ENCODE data around the gene LIG1.
A peak's percentile ranks its signal among the peaks of the same experiment; 100 is the strongest.

Gene LIG1

DNA sequence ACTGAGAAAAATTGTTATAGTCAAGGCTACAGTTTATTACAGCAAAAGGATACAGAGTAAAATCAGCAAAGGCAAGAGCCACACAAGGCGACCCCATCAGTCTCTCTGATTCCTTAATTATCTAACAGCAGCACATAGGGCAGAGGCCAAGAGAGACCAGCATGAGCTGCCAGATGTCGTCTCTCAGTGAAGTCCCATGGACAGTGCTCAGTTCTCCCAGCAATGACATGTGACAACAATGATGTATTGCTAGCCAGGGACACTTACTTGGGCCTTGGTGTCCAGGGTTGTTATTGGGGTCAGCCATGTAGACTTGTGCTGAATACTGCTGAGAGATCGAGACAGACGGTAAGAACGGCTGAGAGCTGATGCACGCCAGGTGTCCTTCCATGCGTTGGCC is 22.6 kb upstream of the LIG1 start:
- no peak overlapping the region for H3K4me2 ChIP-seq (ENCODE audit: low read depth, low read length, poor library complexity, severe bottlenecking)
- TF ChIP-seq EZH2phosphoT487 (conservative IDR thresholded peaks at IDR 0.05; ENCODE audit: low read length): no peak
- TF ChIP-seq, protein P1, sequence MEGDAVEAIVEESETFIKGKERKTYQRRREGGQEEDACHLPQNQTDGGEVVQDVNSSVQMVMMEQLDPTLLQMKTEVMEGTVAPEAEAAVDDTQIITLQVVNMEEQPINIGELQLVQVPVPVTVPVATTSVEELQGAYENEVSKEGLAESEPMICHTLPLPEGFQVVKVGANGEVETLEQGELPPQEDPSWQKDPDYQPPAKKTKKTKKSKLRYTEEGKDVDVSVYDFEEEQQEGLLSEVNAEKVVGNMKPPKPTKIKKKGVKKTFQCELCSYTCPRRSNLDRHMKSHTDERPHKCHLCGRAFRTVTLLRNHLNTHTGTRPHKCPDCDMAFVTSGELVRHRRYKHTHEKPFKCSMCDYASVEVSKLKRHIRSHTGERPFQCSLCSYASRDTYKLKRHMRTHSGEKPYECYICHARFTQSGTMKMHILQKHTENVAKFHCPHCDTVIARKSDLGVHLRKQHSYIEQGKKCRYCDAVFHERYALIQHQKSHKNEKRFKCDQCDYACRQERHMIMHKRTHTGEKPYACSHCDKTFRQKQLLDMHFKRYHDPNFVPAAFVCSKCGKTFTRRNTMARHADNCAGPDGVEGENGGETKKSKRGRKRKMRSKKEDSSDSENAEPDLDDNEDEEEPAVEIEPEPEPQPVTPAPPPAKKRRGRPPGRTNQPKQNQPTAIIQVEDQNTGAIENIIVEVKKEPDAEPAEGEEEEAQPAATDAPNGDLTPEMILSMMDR (IDR thresholded peaks at IDR 0.05; ENCODE audit: insufficient read depth, low read length, poor library complexity, severe bottlenecking): no peak
- no peak overlapping the region for H3K9ac ChIP-seq (ENCODE audit: low read length)
- H3K36me3 ChIP-seq (ENCODE audit: low read length): peaks cover 3% of the 10 kb centered on the region; the same call in 1 of the 2 replicates
- H3K9me3 ChIP-seq (ENCODE audit: insufficient read depth, low read length): no peaks in the 10 kb centered on the region
- H4K20me1 ChIP-seq (ENCODE audit: low read depth, low read length): no peaks in the 10 kb centered on the region
- no peak overlapping the region for H3K27ac ChIP-seq (ENCODE audit: low read depth, low read length)
- H3K4me3 ChIP-seq (ENCODE audit: insufficient read depth, low read length, poor library complexity, severe bottlenecking): no peak overlapping the region
- no peaks in the 10 kb centered on the region for H3K79me2 ChIP-seq (ENCODE audit: insufficient read depth, low read length)
- no peaks in the 10 kb centered on the region for H3K9me2 ChIP-seq (replicated peaks; ENCODE audit: insufficient read depth, low read length)
- H2AFZ ChIP-seq (ENCODE audit: low read depth, low read length, severe bottlenecking): no peak overlapping the region
- H3K27me3 ChIP-seq (ENCODE audit: low read length): no peaks in the 10 kb centered on the region
- no peaks in the 10 kb centered on the region for H3F3A ChIP-seq (ENCODE audit: insufficient read depth)

DNA sequence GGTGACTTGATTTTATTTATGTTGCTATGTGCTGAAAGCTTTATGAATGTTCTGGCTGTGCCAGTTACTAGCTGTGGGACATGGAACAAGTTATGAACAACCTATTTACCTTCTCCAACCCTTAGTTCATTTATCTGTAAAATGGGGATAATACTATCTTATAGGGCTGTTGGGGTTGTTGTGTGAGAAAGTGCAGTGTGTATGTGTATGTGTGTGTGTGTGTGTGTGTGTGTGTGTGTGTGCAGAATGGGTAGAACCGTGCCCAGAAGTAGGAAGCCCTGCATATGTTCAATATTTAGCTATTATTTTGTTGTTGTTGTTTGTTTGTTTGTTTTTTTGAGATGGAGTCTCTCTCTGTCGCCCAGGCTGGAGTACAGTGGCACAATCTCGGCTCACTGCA is 20.7 kb upstream of the LIG1 start:
- Histone ChIP-seq H3K4me3 (ENCODE audit: insufficient read depth, low read length, poor library complexity, severe bottlenecking) (no peak overlapping the region), H3K36me3 (ENCODE audit: low read length) (peaks cover 3% of the 10 kb centered on the region; the same call in 1 of the 2 replicates), H3F3A (ENCODE audit: insufficient read depth) (peaks cover 3% of the 10 kb centered on the region), H3K4me2 (ENCODE audit: low read depth, low read length, poor library complexity, severe bottlenecking) (peak overlapping the region; percentile 52), H3K9me3 (ENCODE audit: insufficient read depth, low read length) (no peaks in the 10 kb centered on the region), H3K27me3 (ENCODE audit: low read length) (no peaks in the 10 kb centered on the region), H4K20me1 (ENCODE audit: low read depth, low read length) (no peaks in the 10 kb centered on the region), H3K9ac (ENCODE audit: low read length) (peak overlapping the region; percentile 20; the same call in 1 of the 2 replicates), H3K27ac (ENCODE audit: low read depth, low read length) (peak overlapping the region; percentile 50), H3K9me2 (replicated peaks; ENCODE audit: insufficient read depth, low read length) (no peaks in the 10 kb centered on the region), H3K79me2 (ENCODE audit: insufficient read depth, low read length) (no peaks in the 10 kb centered on the region), H2AFZ (ENCODE audit: low read depth, low read length, severe bottlenecking) (no peak overlapping the region)
- TF ChIP-seq EZH2phosphoT487 (conservative IDR thresholded peaks at IDR 0.05; ENCODE audit: low read length): no peak
- TF ChIP-seq, protein P1 (IDR thresholded peaks at IDR 0.05; ENCODE audit: insufficient read depth, low read length, poor library complexity, severe bottlenecking): no peak

DNA sequence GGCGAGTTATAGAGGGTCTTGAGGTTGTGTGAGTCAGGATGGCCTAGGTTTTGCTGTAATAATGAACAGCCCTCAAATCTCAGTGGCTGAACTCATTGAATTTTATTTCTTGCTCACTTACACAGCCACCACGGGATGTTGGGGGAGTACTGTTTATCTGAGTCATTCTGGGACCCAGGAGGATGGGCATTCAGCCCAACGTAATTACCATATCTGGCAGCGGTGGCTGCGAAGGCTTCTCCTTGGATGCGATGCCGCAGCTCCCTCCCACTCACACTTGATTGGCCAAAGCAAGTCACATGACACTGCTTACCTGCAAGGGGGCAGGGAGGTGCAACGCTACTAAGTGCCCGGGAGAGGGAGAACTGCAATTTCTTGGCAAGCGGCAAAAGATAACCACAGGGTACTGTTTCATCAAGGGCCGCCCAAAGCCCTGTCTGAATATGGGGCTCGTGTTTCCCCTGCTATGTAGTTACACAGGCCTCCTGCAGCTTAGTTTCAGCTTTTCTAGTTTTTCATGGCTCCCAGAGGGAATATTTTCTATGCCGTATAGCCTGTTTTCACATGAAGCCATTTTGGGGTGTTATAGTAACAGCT is 20.2 kb upstream of the LIG1 start:
- H3K9me3 ChIP-seq (ENCODE audit: insufficient read depth, low read length): no peaks in the 10 kb centered on the region
- H3K4me3 ChIP-seq (ENCODE audit: insufficient read depth, low read length, poor library complexity, severe bottlenecking): no peak overlapping the region
- peaks cover 3% of the 10 kb centered on the region for H3F3A ChIP-seq (ENCODE audit: insufficient read depth)
- H3K79me2 ChIP-seq (ENCODE audit: insufficient read depth, low read length): no peaks in the 10 kb centered on the region
- H3K9ac ChIP-seq (ENCODE audit: low read length): peak overlapping the region; percentile 20; the same call in 1 of the 2 replicates
- no peaks in the 10 kb centered on the region for H3K27me3 ChIP-seq (ENCODE audit: low read length)
- TF ChIP-seq EZH2phosphoT487 (conservative IDR thresholded peaks at IDR 0.05; ENCODE audit: low read length): no peak
- TF ChIP-seq, protein P1 (IDR thresholded peaks at IDR 0.05; ENCODE audit: insufficient read depth, low read length, poor library complexity, severe bottlenecking): peak; percentile 50
- no peaks in the 10 kb centered on the region for H3K9me2 ChIP-seq (replicated peaks; ENCODE audit: insufficient read depth, low read length)
- H3K36me3 ChIP-seq (ENCODE audit: low read length): peaks cover 3% of the 10 kb centered on the region; the same call in 1 of the 2 replicates
- H2AFZ ChIP-seq (ENCODE audit: low read depth, low read length, severe bottlenecking): peak overlapping the region; percentile 49
- H4K20me1 ChIP-seq (ENCODE audit: low read depth, low read length): no peaks in the 10 kb centered on the region
- peak overlapping the region; percentile 50 for H3K27ac ChIP-seq (ENCODE audit: low read depth, low read length)
- peak overlapping the region; percentile 52 for H3K4me2 ChIP-seq (ENCODE audit: low read depth, low read length, poor library complexity, severe bottlenecking)

All from SU-DHL-6 (cell line).